B cell (primary cell): ENCODE data around the gene RFWD3. TPM values are rescaled to one million over a fixed set of nuclear protein-coding genes. Genes with fewer than 3 reads are reported as not detected.

Experiments used
- ATAC-seq: fragments of 200-7000 bp; cut with Tn5 transposase; one replicate; pipeline ENCODE4 v1.10.0; 2021; ENCODE audit warnings: low read depth, mild to moderate bottlenecking, moderate number of reproducible peaks, moderate library complexity
- CTCF ChIA-PET: fragments of 350-600 bp; sonication (Branson Sonifier 250); formaldehyde crosslinking; loops from one replicate; lab custom pipeline; 2021; ENCODE audit warnings: antibody characterized with exemption, inconsistent platforms; lab: Charles Lee
- POLR2A ChIA-PET: fragments of 350-600 bp; sonication (Branson Sonifier 250); formaldehyde crosslinking; loops from one replicate; lab custom pipeline; 2021; ENCODE audit warnings: antibody characterized with exemption; lab: Charles Lee
- DNase-seq: peaks from one replicate; pipeline ENCODE4 v3.0.0; 2013
- H2AFZ ChIP-seq: 2 replicates; pipeline ENCODE4 v1.6.1; 2012; ENCODE audit warnings: mild to moderate bottlenecking, low read depth, low read length; ENCODE audit not compliant: insufficient read depth, poor library complexity, severe bottlenecking
- H3K27ac ChIP-seq, 2 donors: 1 replicate in 1 of 2; 2 replicates in 1 of 2; pipeline ENCODE4 v1.5.1; 2012 to 2013; ENCODE audit warnings: low read length in 2 of 2, mild to moderate bottlenecking in 2 of 2, moderate library complexity in 1 of 2
- H3K27me3 ChIP-seq, 4 experiments: fragments of 200-600 bp in 1 of 4; sonication (generic) in 1 of 4; replicated peaks in 1 of 4; 1 replicate in 2 of 4; 2 replicates in 2 of 4; pipeline versions ENCODE4 v1.6.1 to v1.7.0; 2013 to 2016; ENCODE audit warnings: low read length in 3 of 4, mild to moderate bottlenecking in 2 of 4, mixed read lengths in 1 of 4, moderate library complexity in 1 of 4; ENCODE audit not compliant: insufficient read depth in 4 of 4, control insufficient read depth in 3 of 4; ENCODE audit errors: control extremely low read depth in 1 of 4
- H3K36me3 ChIP-seq, 2 experiments: replicated peaks in 1 of 2; 1 replicate in 1 of 2; 2 replicates in 1 of 2; pipeline versions ENCODE4 v1.6.1 to v1.7.1; 2013; ENCODE audit warnings: low read length in 1 of 2; ENCODE audit not compliant: insufficient read depth in 2 of 2, control insufficient read depth in 1 of 2; ENCODE audit errors: control extremely low read depth in 1 of 2, extremely low read depth in 1 of 2
- H3K4me1 ChIP-seq, 2 donors: fragments of 200-600 bp in 1 of 2; sonication (generic) in 1 of 2; 1 replicate in 1 of 2; 2 replicates in 1 of 2; pipeline versions ENCODE4 v1.5.1 to v1.6.1; 2013 to 2017; ENCODE audit warnings: low read length in 2 of 2; ENCODE audit not compliant: control insufficient read depth in 2 of 2, insufficient read depth in 2 of 2
- H3K4me2 ChIP-seq: replicated peaks from 2 replicates; pipeline ENCODE3; 2012; ENCODE audit warnings: mild to moderate bottlenecking, low read depth, low read length; ENCODE audit not compliant: poor library complexity, severe bottlenecking
- H3K4me3 ChIP-seq, 5 experiments: fragments of 200-600 bp in 1 of 5; sonication (generic) in 1 of 5; 1 replicate in 3 of 5; 2 replicates in 2 of 5; pipeline versions ENCODE4 v1.5.1 to v1.7.0; 2011 to 2016; ENCODE audit warnings: low read length in 4 of 5, mild to moderate bottlenecking in 4 of 5, low read depth in 2 of 5, control low read depth in 1 of 5, moderate library complexity in 1 of 5; ENCODE audit not compliant: insufficient read depth in 1 of 5; ENCODE audit errors: control extremely low read depth in 1 of 5, extremely low read depth in 1 of 5
- H3K79me2 ChIP-seq: fragments of 200-600 bp; sonication (generic); one replicate; pipeline ENCODE4 v1.6.0; 2016; ENCODE audit warnings: low read length; ENCODE audit not compliant: control insufficient read depth, insufficient read depth
- H3K9ac ChIP-seq: fragments of 200-600 bp; sonication (generic); 2 replicates; pipeline ENCODE4 v1.6.1; 2017; ENCODE audit warnings: mild to moderate bottlenecking, low read length, moderate library complexity
- H3K9me3 ChIP-seq, 3 donors: one replicate each; pipeline versions ENCODE4 v1.6.1 to v1.7.1; 2013; ENCODE audit warnings: low read length in 2 of 3; ENCODE audit not compliant: control insufficient read depth in 2 of 3, insufficient read depth in 1 of 3; ENCODE audit errors: control extremely low read depth in 1 of 3
- H4K20me1 ChIP-seq: 2 replicates; pipeline ENCODE4 v1.6.0; 2012; ENCODE audit warnings: mild to moderate bottlenecking, low read length; ENCODE audit not compliant: insufficient read depth, control insufficient read depth, poor library complexity, severe bottlenecking
- H3K27ac Mint-ChIP-seq: one replicate; pipeline ENCODE4 v1.8.0; 2021; ENCODE audit warnings: mixed read lengths
- H3K27me3 Mint-ChIP-seq: one replicate; pipeline ENCODE4 v1.8.0; 2021; ENCODE audit warnings: mixed read lengths
- H3K4me1 Mint-ChIP-seq: one replicate; pipeline ENCODE4 v1.8.0; 2021; ENCODE audit warnings: mixed read lengths
- H3K4me3 Mint-ChIP-seq: one replicate; pipeline ENCODE4 v1.8.0; 2021; ENCODE audit warnings: mixed read lengths
- H3K9me3 Mint-ChIP-seq: one replicate; pipeline ENCODE4 v1.8.0; 2022; ENCODE audit warnings: mixed read lengths; ENCODE audit not compliant: insufficient read depth
- CTCF ChIP-seq: fragments of 200-600 bp; IDR thresholded peaks from one replicate; pipeline ENCODE4 v1.8.0; 2022; ENCODE audit warnings: antibody characterized with exemption, mild to moderate bottlenecking
- EZH2 ChIP-seq: IDR thresholded peaks from 2 replicates; pipeline ENCODE4 v1.6.1; 2012; ENCODE audit warnings: borderline replicate concordance, low read depth, mild to moderate bottlenecking, moderate library complexity, low read length; ENCODE audit not compliant: insufficient read depth, poor library complexity, severe bottlenecking
- WGBS: methylation state at CpG from one replicate; pipeline ENCODE4 v1.1.5; 2013; ENCODE audit warnings: missing lambda C conversion rate; ENCODE audit not compliant: insufficient coverage; 5-methylcytosine and 5-hydroxymethylcytosine counted together
- intact Hi-C: fragments of 100-400 bp; cut with micrococcal nuclease; formaldehyde crosslinking; loops from one replicate; pipeline ENCODE4 v1.10.0; 2022
- polyA plus RNA-seq: library from polyadenylated mRNA; depleted of rRNA; stranded (reverse); fragments of >200 nt; gene quantifications from 2 replicates; pipeline ENCODE4 v1.2.3, GENCODE V29; 2012
- total RNA-seq, 2 donors: library from RNA; stranded (reverse); fragments of 120-200 nt in 1 of 2; gene quantifications; 1 replicate in 1 of 2; 2 replicates in 1 of 2; pipeline versions ENCODE4 v1.2.3 to v1.2.4, GENCODE V29; 2013 to 2022

Gene RFWD3
- total and polyA plus RNA-seq, 2 donors (not counting 1 experiment from before 2014, with no cell fraction given), result 19.7 to 63.3 TPM

GRCh38 chr16:74591876-74592650 lies 74.6 kb downstream of the RFWD3 start:
- no peak overlapping the region for H3K4me3 ChIP-seq
- Mint-ChIP-seq H3K27ac (no peak overlapping the region), H3K4me3 (no peak overlapping the region), H3K27me3 (no peaks in the 10 kb centered on the region), H3K9me3 (no peaks in the 10 kb centered on the region), H3K4me1 (peaks cover 32% of the 10 kb centered on the region)
- no peak overlapping the region for H3K27ac ChIP-seq
- POLR2A ChIA-PET, result no interaction called here
- H3K9me3 ChIP-seq, result peaks cover 0 to 6% (median 0%) of the 10 kb centered on the region in 3 donors
- peaks cover 63% of the 10 kb centered on the region for H4K20me1 ChIP-seq
- no peaks in the 10 kb centered on the region for H3K27me3 ChIP-seq
- ATAC-seq (no peak), DNase-seq (no peak)
- no peak overlapping the region for H3K4me2 ChIP-seq
- no peak overlapping the region for H3K9ac ChIP-seq
- TF ChIP-seq EZH2, result no peak
- no peak for TF ChIP-seq CTCF
- WGBS, result 50% methylated on average over 2 of the region's 9 CpGs
- peaks cover 2 to 3% of the 10 kb centered on the region in 2 experiments for H3K36me3 ChIP-seq
- CTCF ChIA-PET, result interaction anchor here (0.5 kb wide), 1 partner anchor 282 kb away, joined by 3 read pairs; no protein-coding TSS in a partner anchor
- peaks cover 99% of the 10 kb centered on the region for H3K79me2 ChIP-seq
- H2AFZ ChIP-seq, result no peak overlapping the region
- intact Hi-C loops, result no loop called here
- H3K4me1 ChIP-seq, result peaks cover 10 to 12% of the 10 kb centered on the region in 2 donors

- Histone ChIP-seq H3K9me3 (no peaks in the 10 kb centered on the region), H3K4me1 (peaks cover 13 to 15% of the 10 kb centered on the region in 2 donors), H3K9ac (no peak overlapping the region), H3K27ac (no peak overlapping the region), H3K27me3 (no peaks in the 10 kb centered on the region), H3K4me2 (no peak overlapping the region), H4K20me1 (peaks cover 43% of the 10 kb centered on the region), H2AFZ (no peak overlapping the region), H3K36me3 (no peaks in the 10 kb centered on the region), H3K4me3 (no peak overlapping the region), H3K79me2 (peaks cover 98% of the 10 kb centered on the region)
- WGBS, result 75% methylated on average over 4 of the region's 6 CpGs
- no peak for DNase-seq
- TF ChIP-seq EZH2 (no peak), CTCF (no peak)
- H3K9me3 Mint-ChIP-seq, result no peaks in the 10 kb centered on the region
- H3K4me3 Mint-ChIP-seq, result no peak overlapping the region
- no peaks in the 10 kb centered on the region for H3K27me3 Mint-ChIP-seq
- peaks cover 43% of the 10 kb centered on the region for H3K4me1 Mint-ChIP-seq
- no peak for ATAC-seq
- POLR2A ChIA-PET, result interaction anchor here (0.6 kb wide), 1 partner anchor 15 kb away, joined by 4 read pairs; no protein-coding TSS in a partner anchor
- intact Hi-C loops, result no loop called here
- CTCF ChIA-PET, result interaction anchor here (0.7 to 1.0 kb wide), 2 partner anchors 21 to 112 kb away, joined by 3 read pairs; no protein-coding TSS in a partner anchor
- H3K27ac Mint-ChIP-seq, result no peak overlapping the region
Measured at GRCh38 chr16:74586948-74587347, 79.7 kb downstream of the RFWD3 start.
